DOHH2 (cell line): ENCODE measurements around the gene STK32B.

Source experiments
- CTCF ChIP-seq: fragments of 200-600 bp; sonication (generic); IDR thresholded peaks from one replicate; pipeline ENCODE4 v1.5.1; 2014; ENCODE audit warnings: antibody characterized with exemption, mild to moderate bottlenecking, low read depth, low read length; ENCODE audit not compliant: poor library complexity, severe bottlenecking
- EZH2phosphoT487 ChIP-seq: fragments of 200-600 bp; sonication (generic); IDR thresholded peaks from 2 replicates; pipeline ENCODE4 v1.6.1; 2017; ENCODE audit warnings: borderline replicate concordance, mild to moderate bottlenecking, antibody characterized with exemption, low read length, moderate library complexity, mixed read lengths

GRCh38 chr4:5012244-5012898 is 38.9 kb upstream of the STK32B start:
- no peak for TF ChIP-seq CTCF
- no peak for TF ChIP-seq EZH2phosphoT487
